ENCODE measurements around the gene SLC6A3. TPM values are rescaled to one million over a fixed set of nuclear protein-coding genes. Genes with fewer than 3 reads are reported as not detected.

SLC6A3 gene
- polyA plus RNA-seq, 3 donors, result not detected

DNA sequence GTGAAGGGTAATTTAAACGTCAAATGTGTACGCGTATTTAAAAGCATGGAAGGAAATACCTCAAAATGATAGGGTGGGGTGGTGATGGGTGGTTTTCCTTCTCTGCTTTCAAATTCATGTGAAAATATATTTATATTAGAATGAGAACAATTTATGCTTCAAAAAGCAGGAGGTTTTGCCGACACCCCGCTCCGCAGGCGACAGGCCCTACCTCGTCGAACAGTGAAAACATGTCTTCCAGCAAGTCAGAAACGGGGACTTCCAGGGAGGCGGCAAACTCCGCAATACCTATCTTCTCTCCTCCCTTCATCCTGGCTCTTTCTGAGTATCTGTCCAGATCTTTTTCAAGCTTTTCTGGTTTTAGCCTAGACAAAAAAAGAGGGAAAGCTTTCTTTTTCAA is 28.5 kb upstream of the SLC6A3 start:
- H3K4me3 Mint-ChIP-seq, result no peak overlapping the region

DNA sequence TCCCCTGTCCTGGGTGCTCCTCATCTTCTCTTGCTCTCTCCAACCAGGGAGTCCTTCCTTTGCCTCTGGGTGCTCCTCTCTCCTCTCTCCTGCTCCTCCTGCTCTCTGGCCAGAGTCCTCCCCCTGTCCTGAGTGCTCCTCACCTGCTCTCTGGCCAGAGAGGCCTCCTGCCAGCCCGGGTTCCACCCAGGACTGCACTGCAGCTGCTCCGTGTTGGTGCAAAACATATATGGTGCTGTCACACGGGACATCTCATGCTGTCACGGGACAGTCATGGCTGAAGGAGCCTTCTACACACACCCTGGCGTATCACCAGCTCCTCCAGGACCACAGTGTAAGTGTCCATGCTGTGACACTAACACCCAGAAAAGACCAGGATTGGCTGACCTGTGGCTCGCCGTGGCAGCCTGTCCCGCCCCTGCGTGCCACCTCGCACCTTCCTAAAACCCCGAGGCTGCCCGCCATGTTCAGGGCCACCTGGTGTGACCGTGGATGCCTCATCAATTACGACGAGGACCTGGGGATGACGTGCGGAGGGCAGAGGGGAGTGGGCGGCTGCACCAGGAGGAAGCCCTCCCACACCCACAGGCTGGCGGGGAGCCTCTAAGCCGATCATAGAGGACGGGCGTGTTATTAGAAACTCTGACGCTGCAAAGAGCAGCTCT is 27.9 kb upstream of the SLC6A3 start:
- Histone ChIP-seq H2AFZ (ENCODE audit: insufficient read depth, low read depth, low read length, poor library complexity, severe bottlenecking) (no peak overlapping the region), H3K27me3 (ENCODE audit: control insufficient read depth in 2 of 2, insufficient read depth in 2 of 2, low read length in 2 of 2) (no peaks in the 10 kb centered on the region), H4K20me1 (ENCODE audit: insufficient read depth, low read length) (no peaks in the 10 kb centered on the region), H3K36me3 (replicated peaks in 1 of 2; ENCODE audit: control insufficient read depth in 1 of 2, insufficient read depth in 2 of 2, low read length in 2 of 2) (peaks cover 56 to 85% of the 10 kb centered on the region in 2 donors), H3K4me3 (replicated peaks in 1 of 3; ENCODE audit: low read depth in 2 of 3, low read length in 3 of 3) (no peak overlapping the region), H3K79me2 (ENCODE audit: insufficient read depth, low read length) (peaks cover 4% of the 10 kb centered on the region), H3K27ac (ENCODE audit: low read depth in 1 of 2, low read length in 2 of 2) (peak overlapping the region in 1 of 2 donors; percentile 10), H3K9me3 (replicated peaks in 1 of 2; ENCODE audit: control insufficient read depth in 1 of 2, insufficient read depth in 1 of 2, low read length in 2 of 2) (no peaks in the 10 kb centered on the region), H3K4me1 (ENCODE audit: control insufficient read depth in 1 of 2, insufficient read depth in 2 of 2, low read length in 2 of 2) (peaks cover 19 to 25% of the 10 kb centered on the region in 2 donors), H3K4me2 (replicated peaks; ENCODE audit: extremely low read depth, low read length, poor library complexity, severe bottlenecking) (no peak overlapping the region), H3K9ac (ENCODE audit: insufficient read depth, low read length, poor library complexity, severe bottlenecking) (no peak overlapping the region)
- DNase-seq, result no peak
- intact Hi-C loops (cut with micrococcal nuclease), result loop anchor here (10.0 kb wide), 2 partner anchors 128 to 368 kb away; partner anchors contain the start of gene CLPTM1L (in 1 of the 2)
- peak overlapping the region in 5 of 7 donors; percentile 70 to 87 (median 76) for H3K27ac Mint-ChIP-seq
- H3K36me3 Mint-ChIP-seq, result peaks cover 73 to 91% of the 10 kb centered on the region in 2 donors
- H3K27me3 Mint-ChIP-seq (ENCODE audit: low read depth in 3 of 3), result peaks cover 0 to 2% (median 0%) of the 10 kb centered on the region in 3 donors
- peaks cover 35% of the 10 kb centered on the region for H3K4me1 Mint-ChIP-seq
- 95% methylated on average over 21 of the region's 23 CpGs for WGBS (ENCODE audit: insufficient coverage)
- TF ChIP-seq, protein P1, sequence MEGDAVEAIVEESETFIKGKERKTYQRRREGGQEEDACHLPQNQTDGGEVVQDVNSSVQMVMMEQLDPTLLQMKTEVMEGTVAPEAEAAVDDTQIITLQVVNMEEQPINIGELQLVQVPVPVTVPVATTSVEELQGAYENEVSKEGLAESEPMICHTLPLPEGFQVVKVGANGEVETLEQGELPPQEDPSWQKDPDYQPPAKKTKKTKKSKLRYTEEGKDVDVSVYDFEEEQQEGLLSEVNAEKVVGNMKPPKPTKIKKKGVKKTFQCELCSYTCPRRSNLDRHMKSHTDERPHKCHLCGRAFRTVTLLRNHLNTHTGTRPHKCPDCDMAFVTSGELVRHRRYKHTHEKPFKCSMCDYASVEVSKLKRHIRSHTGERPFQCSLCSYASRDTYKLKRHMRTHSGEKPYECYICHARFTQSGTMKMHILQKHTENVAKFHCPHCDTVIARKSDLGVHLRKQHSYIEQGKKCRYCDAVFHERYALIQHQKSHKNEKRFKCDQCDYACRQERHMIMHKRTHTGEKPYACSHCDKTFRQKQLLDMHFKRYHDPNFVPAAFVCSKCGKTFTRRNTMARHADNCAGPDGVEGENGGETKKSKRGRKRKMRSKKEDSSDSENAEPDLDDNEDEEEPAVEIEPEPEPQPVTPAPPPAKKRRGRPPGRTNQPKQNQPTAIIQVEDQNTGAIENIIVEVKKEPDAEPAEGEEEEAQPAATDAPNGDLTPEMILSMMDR (IDR thresholded peaks at IDR 0.05), result no peak
- no peak overlapping the region for H3K4me3 Mint-ChIP-seq
- peaks cover 0 to 9% (median 0%) of the 10 kb centered on the region in 7 donors for H3K9me3 Mint-ChIP-seq

More for the DNA sequence above, 28.5 kb upstream of the SLC6A3 start:
- H3K27ac ChIP-seq (ENCODE audit: low read depth in 1 of 2, low read length in 2 of 2), result peak overlapping the region in 1 of 2 donors; percentile 10
- no peaks in the 10 kb centered on the region for H3K27me3 ChIP-seq (ENCODE audit: control insufficient read depth in 2 of 2, insufficient read depth in 2 of 2, low read length in 2 of 2)
- H3K79me2 ChIP-seq (ENCODE audit: insufficient read depth, low read length), result peaks cover 4% of the 10 kb centered on the region
- Mint-ChIP-seq H3K4me1 (peaks cover 41% of the 10 kb centered on the region), H3K27ac (peak overlapping the region in 4 of 7 donors; percentile 70 to 94 (median 87)), H3K36me3 (peaks cover 70 to 91% of the 10 kb centered on the region in 2 donors), H3K27me3 (ENCODE audit: low read depth in 3 of 3) (peaks cover 0 to 2% (median 0%) of the 10 kb centered on the region in 3 donors), H3K9me3 (peaks cover 0 to 2% (median 0%) of the 10 kb centered on the region in 7 donors)
- H2AFZ ChIP-seq (ENCODE audit: insufficient read depth, low read depth, low read length, poor library complexity, severe bottlenecking), result no peak overlapping the region
- WGBS (ENCODE audit: insufficient coverage), result 100% methylated on average over 5 of the region's 12 CpGs
- H3K4me2 ChIP-seq (replicated peaks; ENCODE audit: extremely low read depth, low read length, poor library complexity, severe bottlenecking), result no peak overlapping the region
- H3K4me1 ChIP-seq (ENCODE audit: control insufficient read depth in 1 of 2, insufficient read depth in 2 of 2, low read length in 2 of 2), result peaks cover 26 to 31% of the 10 kb centered on the region in 2 donors
- TF ChIP-seq, protein P1 (IDR thresholded peaks at IDR 0.05), result no peak
- H3K9me3 ChIP-seq (replicated peaks in 1 of 2; ENCODE audit: control insufficient read depth in 1 of 2, insufficient read depth in 1 of 2, low read length in 2 of 2), result no peaks in the 10 kb centered on the region
- H3K36me3 ChIP-seq (replicated peaks in 1 of 2; ENCODE audit: control insufficient read depth in 1 of 2, insufficient read depth in 2 of 2, low read length in 2 of 2), result peaks cover 55 to 79% of the 10 kb centered on the region in 2 donors
- H4K20me1 ChIP-seq (ENCODE audit: insufficient read depth, low read length), result no peaks in the 10 kb centered on the region
- intact Hi-C loops (cut with micrococcal nuclease), result loop anchor here (2.0 to 10.0 kb wide), 3 partner anchors 91 to 369 kb away; partner anchors contain the start of gene CLPTM1L (in 1 of the 2)
- H3K4me3 ChIP-seq (replicated peaks in 1 of 3; ENCODE audit: low read depth in 2 of 3, low read length in 3 of 3), result no peak overlapping the region
- H3K9ac ChIP-seq (ENCODE audit: insufficient read depth, low read length, poor library complexity, severe bottlenecking), result no peak overlapping the region
- no peak for DNase-seq
